Astrocyte (in vitro differentiated cells and primary cell): ENCODE measurements around the gene ENTPD2. TPM values are rescaled to one million over a fixed set of nuclear protein-coding genes. Genes with fewer than 3 reads are reported as not detected.

Experiments
- DNase-seq: peaks from one replicate; pipeline ENCODE4 v3.0.0-alpha.2; 2010; ENCODE audit warnings: low read depth
- FAIRE-seq: peaks from 2 replicates; lab custom pipeline; 2011; peaks lifted over from hg19 to GRCh38; lab: Jason Lieb, UNC
- H2AFZ ChIP-seq: 2 replicates; pipeline ENCODE4 v1.6.0; 2012; ENCODE audit warnings: low read depth, low read length, inconsistent platforms
- H3K27ac ChIP-seq: 2 replicates; pipeline ENCODE4 v1.5.1; 2011; ENCODE audit warnings: low read depth, low read length, inconsistent platforms
- H3K27me3 ChIP-seq: 2 replicates; pipeline ENCODE4 v1.6.0; 2011; ENCODE audit warnings: low read length, inconsistent platforms; ENCODE audit not compliant: insufficient read depth
- H3K36me3 ChIP-seq: 2 replicates; pipeline ENCODE4 v1.5.1; 2011; ENCODE audit warnings: low read length, inconsistent platforms; ENCODE audit not compliant: insufficient read depth
- H3K4me1 ChIP-seq: 2 replicates; pipeline ENCODE4 v1.5.1; 2011; ENCODE audit warnings: low read length, inconsistent platforms; ENCODE audit not compliant: insufficient read depth
- H3K4me2 ChIP-seq: 2 replicates; pipeline ENCODE4 v1.6.0; 2012; ENCODE audit warnings: low read length, inconsistent platforms
- H3K4me3 ChIP-seq: 2 replicates; pipeline ENCODE4 v1.5.1; 2011; ENCODE audit warnings: low read depth, mild to moderate bottlenecking, low read length, inconsistent platforms; ENCODE audit not compliant: insufficient read depth
- H3K79me2 ChIP-seq: 2 replicates; pipeline ENCODE4 v1.6.0; 2012; ENCODE audit warnings: mild to moderate bottlenecking, low read length, inconsistent platforms; ENCODE audit not compliant: insufficient read depth
- H3K9ac ChIP-seq: 2 replicates; pipeline ENCODE4 v1.6.0; 2012; ENCODE audit warnings: mild to moderate bottlenecking, low read length, inconsistent platforms
- H3K9me3 ChIP-seq: 2 replicates; pipeline ENCODE4 v1.5.1; 2012; ENCODE audit warnings: low read depth, mild to moderate bottlenecking, low read length, inconsistent platforms; ENCODE audit not compliant: insufficient read depth
- H4K20me1 ChIP-seq: 2 replicates; pipeline ENCODE4 v1.6.0; 2012; ENCODE audit warnings: low read length, inconsistent platforms; ENCODE audit not compliant: insufficient read depth
- H3K27ac Mint-ChIP-seq: one replicate; pipeline ENCODE4 v1.8.0; 2021; ENCODE audit warnings: mild to moderate bottlenecking, mixed read lengths; ENCODE audit not compliant: unreplicated experiment
- H3K27me3 Mint-ChIP-seq: one replicate; pipeline ENCODE4 v1.8.0; 2021; ENCODE audit warnings: low read depth, mixed read lengths; ENCODE audit not compliant: unreplicated experiment
- H3K36me3 Mint-ChIP-seq: one replicate; pipeline ENCODE4 v1.8.0; 2021; ENCODE audit warnings: low read depth, mixed read lengths; ENCODE audit not compliant: unreplicated experiment
- H3K4me1 Mint-ChIP-seq: one replicate; pipeline ENCODE4 v1.8.0; 2021; ENCODE audit warnings: low read depth, mixed read lengths; ENCODE audit not compliant: unreplicated experiment
- H3K4me3 Mint-ChIP-seq: one replicate; pipeline ENCODE4 v1.8.0; 2021; ENCODE audit warnings: mild to moderate bottlenecking, moderate library complexity, mixed read lengths; ENCODE audit not compliant: unreplicated experiment
- H3K9me3 Mint-ChIP-seq: one replicate; pipeline ENCODE4 v1.8.0; 2021; ENCODE audit warnings: mild to moderate bottlenecking, mixed read lengths; ENCODE audit not compliant: unreplicated experiment
- EZH2 ChIP-seq: IDR thresholded peaks from 2 replicates; pipeline ENCODE4 v1.6.1; 2012; ENCODE audit warnings: mild to moderate bottlenecking, low read length, inconsistent platforms; ENCODE audit not compliant: insufficient read depth
- total RNA-seq: library from RNA; stranded (reverse); gene quantifications from 2 replicates; pipeline ENCODE4 v1.2.1, GENCODE V29; 2021
- TF ChIP-seq, protein P1 (sequence below): IDR thresholded peaks from 2 replicates; pipeline ENCODE4 v1.5.1; 2011; ENCODE audit warnings: low read depth, mild to moderate bottlenecking, inconsistent platforms, low read length, moderate library complexity; ENCODE audit not compliant: insufficient read depth

Gene ENTPD2
- total RNA-seq, 1 donor from 2014 or later: 0.14 TPM

DNA sequence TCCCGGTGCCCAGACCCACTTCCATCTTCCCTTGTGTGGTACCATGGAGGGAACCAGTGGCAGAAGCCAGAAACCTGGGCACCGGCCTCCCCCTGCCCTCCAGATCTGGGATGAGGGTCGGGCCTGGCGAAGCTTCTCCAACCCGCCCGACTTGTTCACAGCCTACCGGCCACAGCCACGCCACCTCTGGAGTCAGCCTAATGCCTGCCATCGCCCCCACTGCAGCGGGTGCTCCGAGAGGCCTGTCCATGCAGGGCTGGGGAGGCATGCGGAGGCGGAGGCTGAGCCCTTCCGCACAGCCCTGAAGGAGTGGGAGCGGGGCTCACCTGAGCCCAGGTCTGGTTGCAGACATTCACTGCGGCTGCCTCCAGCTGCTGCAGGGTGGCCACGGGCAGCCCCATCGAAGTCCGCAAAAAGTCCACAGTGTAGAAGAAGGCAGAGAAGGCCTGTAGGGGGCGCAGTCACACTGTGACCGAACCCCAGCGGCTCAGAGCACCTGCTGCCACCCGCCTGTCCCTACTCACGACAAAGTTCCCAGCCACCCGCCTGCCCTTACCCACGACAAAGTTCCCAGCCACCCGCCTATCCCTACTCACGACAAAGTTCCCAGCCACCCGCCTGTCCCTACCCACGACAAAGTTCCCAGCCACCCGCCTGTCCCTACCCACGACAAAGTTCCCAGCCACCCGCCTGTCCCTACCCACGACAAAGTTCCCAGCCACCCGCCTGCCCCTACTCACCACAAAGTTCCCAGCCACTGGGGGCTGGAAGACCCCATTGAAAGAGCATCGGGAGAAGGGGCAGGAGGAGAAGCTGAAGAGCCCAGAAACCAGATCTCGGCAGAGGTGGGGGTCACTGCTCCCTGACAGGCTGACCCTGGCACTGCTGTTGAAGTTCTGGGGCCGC lies 4.1 kb downstream of the ENTPD2 start:
- no peaks in the 10 kb centered on the region for H3K9me3 Mint-ChIP-seq
- TF ChIP-seq, protein P1, sequence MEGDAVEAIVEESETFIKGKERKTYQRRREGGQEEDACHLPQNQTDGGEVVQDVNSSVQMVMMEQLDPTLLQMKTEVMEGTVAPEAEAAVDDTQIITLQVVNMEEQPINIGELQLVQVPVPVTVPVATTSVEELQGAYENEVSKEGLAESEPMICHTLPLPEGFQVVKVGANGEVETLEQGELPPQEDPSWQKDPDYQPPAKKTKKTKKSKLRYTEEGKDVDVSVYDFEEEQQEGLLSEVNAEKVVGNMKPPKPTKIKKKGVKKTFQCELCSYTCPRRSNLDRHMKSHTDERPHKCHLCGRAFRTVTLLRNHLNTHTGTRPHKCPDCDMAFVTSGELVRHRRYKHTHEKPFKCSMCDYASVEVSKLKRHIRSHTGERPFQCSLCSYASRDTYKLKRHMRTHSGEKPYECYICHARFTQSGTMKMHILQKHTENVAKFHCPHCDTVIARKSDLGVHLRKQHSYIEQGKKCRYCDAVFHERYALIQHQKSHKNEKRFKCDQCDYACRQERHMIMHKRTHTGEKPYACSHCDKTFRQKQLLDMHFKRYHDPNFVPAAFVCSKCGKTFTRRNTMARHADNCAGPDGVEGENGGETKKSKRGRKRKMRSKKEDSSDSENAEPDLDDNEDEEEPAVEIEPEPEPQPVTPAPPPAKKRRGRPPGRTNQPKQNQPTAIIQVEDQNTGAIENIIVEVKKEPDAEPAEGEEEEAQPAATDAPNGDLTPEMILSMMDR: peak; percentile 29
- TF ChIP-seq EZH2: peak; percentile 53
- H3K27ac Mint-ChIP-seq: no peak overlapping the region
- Histone ChIP-seq H3K36me3 (no peaks in the 10 kb centered on the region), H3K4me2 (no peak overlapping the region), H3K4me3 (no peak overlapping the region), H3K9me3 (no peaks in the 10 kb centered on the region), H3K4me1 (peaks cover 9% of the 10 kb centered on the region), H3K9ac (no peak overlapping the region), H4K20me1 (peaks cover 10% of the 10 kb centered on the region), H3K27ac (no peak overlapping the region), H3K79me2 (peaks cover 4% of the 10 kb centered on the region), H2AFZ (no peak overlapping the region), H3K27me3 (peaks cover 25% of the 10 kb centered on the region)
- H3K27me3 Mint-ChIP-seq: peaks cover 39% of the 10 kb centered on the region
- H3K4me1 Mint-ChIP-seq: peaks cover 1% of the 10 kb centered on the region
- no peak overlapping the region for H3K4me3 Mint-ChIP-seq
- FAIRE-seq: no peak
- DNase-seq: no peak
- H3K36me3 Mint-ChIP-seq: no peaks in the 10 kb centered on the region

DNA sequence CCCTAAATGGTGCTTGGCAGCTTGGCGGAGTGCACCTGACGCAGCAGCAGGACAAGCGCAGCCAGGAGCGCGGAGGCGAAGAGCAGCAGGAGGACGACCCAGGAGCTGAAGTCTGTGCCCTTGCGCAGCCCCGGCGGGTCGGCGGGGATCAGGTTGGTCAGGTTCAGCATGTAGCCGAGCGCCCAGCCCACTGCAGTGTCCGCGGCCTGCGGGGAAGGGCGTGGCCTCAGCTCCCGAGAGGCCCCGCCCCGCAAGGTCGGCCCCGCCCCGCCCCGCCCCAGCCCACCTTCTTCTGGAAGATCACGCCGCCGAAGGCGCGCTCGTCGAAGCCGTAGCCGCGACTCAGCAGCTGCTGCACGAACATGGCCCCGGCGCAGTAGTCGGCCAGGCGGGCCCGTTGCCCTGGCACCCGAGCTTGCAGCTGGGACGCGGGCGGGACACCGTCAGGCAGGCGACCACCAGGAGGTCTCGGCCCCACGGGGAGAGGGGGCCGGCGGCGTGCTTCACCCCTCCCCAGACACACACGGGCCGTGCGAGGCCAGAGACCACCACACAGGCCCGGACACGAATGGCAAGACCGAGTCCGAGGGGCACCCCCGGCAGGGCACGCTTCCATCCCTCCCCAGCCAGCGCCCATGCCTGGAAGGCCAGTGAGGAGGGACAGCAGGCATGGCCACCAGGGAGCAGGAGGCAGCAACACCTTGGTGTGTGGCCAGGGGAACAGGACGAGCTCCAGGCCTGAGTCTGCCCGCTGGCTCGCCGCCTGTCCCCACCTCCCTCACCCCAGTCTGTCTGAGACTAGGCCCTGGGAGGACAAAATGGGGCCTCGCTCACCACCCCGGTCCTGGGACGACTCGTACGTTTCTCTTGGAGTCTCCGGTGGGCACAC lies 5.0 kb downstream of the ENTPD2 start:
- H3K27ac Mint-ChIP-seq: no peak overlapping the region

More for the DNA sequence above, 5.0 kb downstream of the ENTPD2 start:
- no peaks in the 10 kb centered on the region for H3K9me3 ChIP-seq
- Mint-ChIP-seq H3K36me3 (no peaks in the 10 kb centered on the region), H3K9me3 (no peaks in the 10 kb centered on the region), H3K4me1 (peaks cover 2% of the 10 kb centered on the region), H3K27me3 (peaks cover 37% of the 10 kb centered on the region), H3K4me3 (no peak overlapping the region)
- H3K36me3 ChIP-seq: no peaks in the 10 kb centered on the region
- no peak overlapping the region for H2AFZ ChIP-seq
- FAIRE-seq (no peak), DNase-seq (no peak)
- peaks cover 22% of the 10 kb centered on the region for H3K27me3 ChIP-seq
- no peak overlapping the region for H3K4me3 ChIP-seq
- H4K20me1 ChIP-seq: peaks cover 19% of the 10 kb centered on the region
- H3K4me1 ChIP-seq: peaks cover 16% of the 10 kb centered on the region
- no peak overlapping the region for H3K4me2 ChIP-seq
- H3K27ac ChIP-seq: no peak overlapping the region
- peaks cover 13% of the 10 kb centered on the region for H3K79me2 ChIP-seq
- peak; percentile 81 for TF ChIP-seq EZH2
- TF ChIP-seq, protein P1: no peak
- no peak overlapping the region for H3K9ac ChIP-seq
